ENCODE results near the gene CFTR.

CFTR gene

GRCh38 chr7:117630907-117631564, 151.2 kb downstream of the CFTR start:
- TF ChIP-seq POLR2AphosphoS5 (IDR thresholded peaks at IDR 0.05; ENCODE audit: low read depth, low read length) (no peak), POLR2A (IDR thresholded peaks at IDR 0.05; ENCODE audit: low read depth, low read length) (no peak), TAF1 (IDR thresholded peaks at IDR 0.05; ENCODE audit: borderline replicate concordance, low read depth, low read length) (no peak)
- peak; percentile 9 for FAIRE-seq
- DNase-seq (ENCODE audit: insufficient read length) = no peak

DNA sequence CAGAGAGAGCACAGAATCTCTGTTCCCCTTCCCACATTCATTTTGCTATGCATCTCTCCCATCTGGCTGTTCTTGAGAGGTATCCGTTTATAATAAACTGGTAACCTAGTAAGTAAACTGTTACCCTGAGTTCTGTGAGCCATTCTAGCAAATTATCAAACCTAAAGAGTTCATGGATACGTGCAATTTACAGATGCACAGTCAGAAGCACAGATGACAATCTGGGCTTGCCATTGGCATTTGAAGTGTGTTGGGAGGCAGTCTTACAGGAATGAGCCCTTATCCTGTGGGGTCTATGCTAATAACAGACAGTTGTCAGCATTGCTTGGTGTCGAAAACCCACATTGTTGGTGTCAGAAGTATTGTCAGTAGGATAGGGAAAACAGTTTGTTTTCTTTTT, 151.8 kb downstream of the CFTR start:
- TF ChIP-seq TAF1 (IDR thresholded peaks at IDR 0.05; ENCODE audit: borderline replicate concordance, low read depth, low read length) (no peak), POLR2AphosphoS5 (IDR thresholded peaks at IDR 0.05; ENCODE audit: low read depth, low read length) (no peak), POLR2A (IDR thresholded peaks at IDR 0.05; ENCODE audit: low read depth, low read length) (no peak)
- FAIRE-seq (peak; percentile 30), DNase-seq (ENCODE audit: insufficient read length) (no peak)

DNA sequence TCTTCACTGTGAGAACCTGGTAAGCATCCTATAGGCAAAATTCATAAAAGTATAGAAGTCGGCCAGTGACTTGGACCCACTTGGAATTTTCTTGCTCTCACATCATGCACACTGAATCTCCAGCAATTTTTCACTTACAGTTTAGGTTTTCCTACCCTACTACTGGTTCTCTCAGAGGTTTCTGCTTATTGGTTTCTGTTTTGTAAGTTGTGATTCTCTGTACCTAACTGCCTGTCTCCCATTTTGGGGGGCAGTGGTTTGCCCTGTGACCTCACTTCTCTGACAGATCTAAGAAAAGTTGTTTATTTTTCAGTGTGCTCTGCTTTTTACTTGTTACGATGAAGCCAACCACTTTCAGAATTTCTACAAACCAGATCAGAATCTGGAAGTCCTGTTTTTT, 158.1 kb downstream of the CFTR start:
- TF ChIP-seq POLR2AphosphoS5 (IDR thresholded peaks at IDR 0.05; ENCODE audit: low read depth, low read length) = no peak
- no peak for TF ChIP-seq TAF1 (IDR thresholded peaks at IDR 0.05; ENCODE audit: borderline replicate concordance, low read depth, low read length)
- TF ChIP-seq POLR2A (IDR thresholded peaks at IDR 0.05; ENCODE audit: low read depth, low read length) = no peak
- no peak for FAIRE-seq
- no peak for DNase-seq (ENCODE audit: insufficient read length)

- FAIRE-seq (no peak), DNase-seq (ENCODE audit: insufficient read length) (no peak)
- TF ChIP-seq TAF1 (IDR thresholded peaks at IDR 0.05; ENCODE audit: borderline replicate concordance, low read depth, low read length) (no peak), POLR2A (IDR thresholded peaks at IDR 0.05; ENCODE audit: low read depth, low read length) (no peak), POLR2AphosphoS5 (IDR thresholded peaks at IDR 0.05; ENCODE audit: low read depth, low read length) (no peak)
Measured at GRCh38 chr7:117639966-117640365, 160.1 kb downstream of the CFTR start.

GRCh38 chr7:117640465-117640864, 160.6 kb downstream of the CFTR start:
- TF ChIP-seq TAF1 (IDR thresholded peaks at IDR 0.05; ENCODE audit: borderline replicate concordance, low read depth, low read length) (no peak), POLR2AphosphoS5 (IDR thresholded peaks at IDR 0.05; ENCODE audit: low read depth, low read length) (no peak), POLR2A (IDR thresholded peaks at IDR 0.05; ENCODE audit: low read depth, low read length) (no peak)
- no peak for DNase-seq (ENCODE audit: insufficient read length)
- no peak for FAIRE-seq

GRCh38 chr7:117645481-117646165, 165.8 kb downstream of the CFTR start:
- TF ChIP-seq POLR2A (IDR thresholded peaks at IDR 0.05; ENCODE audit: low read depth, low read length) (no peak), TAF1 (IDR thresholded peaks at IDR 0.05; ENCODE audit: borderline replicate concordance, low read depth, low read length) (no peak), POLR2AphosphoS5 (IDR thresholded peaks at IDR 0.05; ENCODE audit: low read depth, low read length) (no peak)
- DNase-seq (ENCODE audit: insufficient read length) (no peak), FAIRE-seq (no peak)

DNA sequence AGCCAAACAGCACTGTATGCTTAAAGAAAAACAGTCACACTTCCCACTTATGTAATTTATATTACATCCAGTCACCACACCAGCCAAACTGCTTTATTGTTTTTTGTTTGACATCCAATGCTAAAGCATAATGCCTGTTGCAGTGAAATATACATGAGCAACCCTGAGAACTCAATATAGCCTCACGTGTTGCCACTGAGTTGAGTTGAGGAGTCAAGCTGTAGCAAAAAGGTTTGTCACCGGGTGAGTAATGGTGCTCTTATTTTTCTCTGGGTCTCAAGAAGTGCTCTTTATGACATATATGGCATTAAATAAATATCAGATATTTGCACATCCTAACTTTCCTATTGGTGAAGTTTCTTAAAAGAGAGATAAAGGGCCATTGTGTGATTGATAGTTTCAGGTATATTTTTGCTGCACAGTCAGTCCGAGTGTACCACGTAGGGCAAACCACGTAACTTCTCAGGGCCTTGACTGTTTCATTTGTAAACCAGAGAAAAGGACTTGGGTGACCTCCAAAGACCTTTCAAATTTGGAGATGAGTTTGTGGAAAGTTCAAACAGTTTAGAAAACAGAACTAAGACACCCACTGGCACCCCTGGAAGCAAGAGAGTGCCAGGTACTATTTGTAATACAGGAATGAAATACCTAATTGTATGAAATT, 168.5 kb downstream of the CFTR start:
- no peak for FAIRE-seq
- no peak for DNase-seq (ENCODE audit: insufficient read length)
- TF ChIP-seq TAF1 (IDR thresholded peaks at IDR 0.05; ENCODE audit: borderline replicate concordance, low read depth, low read length) (no peak), POLR2AphosphoS5 (IDR thresholded peaks at IDR 0.05; ENCODE audit: low read depth, low read length) (no peak), POLR2A (IDR thresholded peaks at IDR 0.05; ENCODE audit: low read depth, low read length) (no peak)

GRCh38 chr7:117652943-117653680, 173.3 kb downstream of the CFTR start:
- TF ChIP-seq TAF1 (IDR thresholded peaks at IDR 0.05; ENCODE audit: borderline replicate concordance, low read depth, low read length) = no peak
- TF ChIP-seq POLR2AphosphoS5 (IDR thresholded peaks at IDR 0.05; ENCODE audit: low read depth, low read length) = no peak
- no peak for TF ChIP-seq POLR2A (IDR thresholded peaks at IDR 0.05; ENCODE audit: low read depth, low read length)
- no peak for FAIRE-seq
- no peak for DNase-seq (ENCODE audit: insufficient read length)

DNA sequence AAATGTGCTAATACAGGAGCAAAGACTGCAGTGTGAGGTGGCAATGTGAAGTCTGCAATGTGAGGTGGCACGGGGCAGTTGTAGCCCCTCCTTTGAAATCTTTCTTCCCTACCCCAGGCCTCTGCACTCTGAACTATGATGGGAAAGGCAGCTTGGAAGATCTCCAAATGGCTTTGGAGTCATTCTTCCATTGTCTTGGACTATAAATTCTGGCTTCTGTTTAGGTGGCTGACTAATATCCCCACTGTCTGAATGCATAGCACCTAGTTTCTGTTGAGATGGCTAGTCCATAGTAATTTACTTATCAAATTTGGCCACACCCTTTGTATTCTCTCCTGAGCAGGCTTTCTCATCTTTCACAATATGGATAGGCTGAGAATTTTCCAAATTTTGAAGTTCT, 175.0 kb downstream of the CFTR start:
- no peak for DNase-seq (ENCODE audit: insufficient read length)
- FAIRE-seq = no peak
- TF ChIP-seq POLR2A (IDR thresholded peaks at IDR 0.05; ENCODE audit: low read depth, low read length) (no peak), POLR2AphosphoS5 (IDR thresholded peaks at IDR 0.05; ENCODE audit: low read depth, low read length) (no peak), TAF1 (IDR thresholded peaks at IDR 0.05; ENCODE audit: borderline replicate concordance, low read depth, low read length) (no peak)

DNA sequence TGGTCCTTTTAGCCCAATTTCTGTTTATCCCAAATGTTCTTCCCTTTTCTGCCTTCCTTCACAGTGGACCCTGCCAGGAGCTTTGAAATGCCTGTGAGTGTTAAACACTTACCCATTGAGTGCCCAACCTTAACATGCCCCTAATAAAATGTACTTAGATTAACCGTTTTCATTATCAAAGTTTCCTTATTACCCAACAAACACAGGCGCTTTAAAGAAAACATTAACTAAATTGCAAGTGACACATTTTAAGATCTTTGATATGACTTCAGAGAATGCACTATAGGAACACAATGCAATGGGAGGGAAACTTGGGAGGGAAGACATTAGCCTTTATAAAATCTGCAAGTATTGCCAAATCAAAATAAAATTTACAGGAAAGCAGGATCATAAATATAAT, 177.0 kb downstream of the CFTR start:
- TF ChIP-seq TAF1 (IDR thresholded peaks at IDR 0.05; ENCODE audit: borderline replicate concordance, low read depth, low read length) = no peak
- no peak for TF ChIP-seq POLR2A (IDR thresholded peaks at IDR 0.05; ENCODE audit: low read depth, low read length)
- no peak for TF ChIP-seq POLR2AphosphoS5 (IDR thresholded peaks at IDR 0.05; ENCODE audit: low read depth, low read length)
- DNase-seq (ENCODE audit: insufficient read length) (no peak), FAIRE-seq (no peak)

DNA sequence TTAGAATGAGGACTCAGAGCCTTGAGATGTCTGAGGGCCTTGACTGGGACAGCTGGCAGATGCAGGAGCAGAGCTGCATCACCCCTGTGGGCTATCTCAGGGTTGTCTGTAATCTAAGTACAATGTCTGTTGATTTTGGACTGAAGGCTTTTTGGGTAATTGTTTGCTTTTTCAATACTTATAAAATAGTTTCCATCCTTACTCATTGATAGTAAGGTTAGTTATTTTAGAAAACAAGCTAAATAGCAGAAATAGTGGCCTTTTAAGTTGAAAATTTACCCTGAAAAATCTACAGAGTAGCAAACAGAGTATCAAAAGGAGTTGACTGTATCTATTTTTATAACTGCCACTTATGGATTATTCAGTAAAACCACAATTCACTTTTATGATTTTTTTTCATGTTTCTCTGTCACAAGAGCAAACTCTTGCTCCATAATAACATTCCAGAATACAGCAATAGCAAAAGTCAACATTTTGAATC, 179.7 kb downstream of the CFTR start:
- TF ChIP-seq POLR2AphosphoS5 (IDR thresholded peaks at IDR 0.05; ENCODE audit: low read depth, low read length) (no peak), POLR2A (IDR thresholded peaks at IDR 0.05; ENCODE audit: low read depth, low read length) (no peak), TAF1 (IDR thresholded peaks at IDR 0.05; ENCODE audit: borderline replicate concordance, low read depth, low read length) (no peak)
- DNase-seq (ENCODE audit: insufficient read length) (no peak), FAIRE-seq (no peak)
